Hematopoietic multipotent progenitor cell treated with erythropoietin and hydrocortisone succinate and interleukin-3 and kit ligand, for 6 days (in vitro differentiated cells): ENCODE measurements around the gene COL19A1.
"Not testable (repeated sequence)": the region's sequence is repeated elsewhere in the genome, so short reads cannot be mapped to it uniquely, and the experiment has no call there.

Experiments used
- DNase-seq: peaks from one replicate; pipeline ENCODE4 v3.0.0-alpha.2; 2015

The COL19A1 gene

GRCh38 chr6:69901361-69901760 is 35.0 kb downstream of the COL19A1 start:
- DNase-seq: no peak

DNA sequence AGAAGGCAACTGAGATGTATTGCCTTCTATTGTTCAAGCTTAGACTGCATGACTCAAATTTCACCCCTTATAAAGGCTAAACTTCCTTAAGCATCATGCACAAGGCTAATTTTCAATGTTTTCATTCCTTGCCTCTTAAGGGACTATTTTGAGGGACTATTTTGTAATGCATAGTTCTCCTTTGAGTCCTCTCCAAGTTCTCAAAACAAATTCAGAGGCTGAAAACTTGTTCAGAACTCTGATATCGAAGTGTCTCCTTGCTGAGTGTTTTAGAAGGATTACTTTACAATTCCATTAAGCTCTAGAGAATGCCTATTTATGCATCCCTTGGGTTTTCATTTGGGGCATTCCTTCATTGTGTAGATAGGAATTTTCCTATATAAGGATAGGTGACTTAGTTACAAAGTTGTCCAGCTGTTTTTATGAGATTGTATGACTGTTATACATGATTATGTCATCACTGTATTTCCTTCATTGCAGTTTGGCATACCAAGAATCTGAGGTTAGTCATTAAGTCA is 41.7 kb downstream of the COL19A1 start:
- no peak for DNase-seq

DNA sequence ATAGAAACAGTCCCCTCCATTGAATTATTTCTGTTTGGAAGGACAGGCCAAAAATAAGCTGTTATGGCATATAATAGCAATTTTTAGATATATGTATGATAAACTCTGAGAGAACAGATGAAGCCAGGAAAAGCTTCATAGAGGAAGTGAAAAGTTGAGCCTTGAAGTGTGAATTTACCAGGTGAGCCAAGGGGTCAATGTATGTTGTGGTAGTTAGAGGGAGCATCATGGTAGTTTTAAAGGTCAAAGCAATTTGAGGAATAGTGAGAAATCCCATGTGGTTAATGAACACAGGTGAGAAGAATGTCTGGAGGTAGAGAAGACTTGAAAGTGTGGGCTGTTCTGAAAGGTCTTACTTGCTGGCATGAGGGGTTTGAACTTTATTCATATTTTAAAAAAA is 47.0 kb downstream of the COL19A1 start:
- no peak for DNase-seq

- no peak for DNase-seq
These were observed 47.7 kb downstream of the COL19A1 start for GRCh38 chr6:69914015-69914485.

GRCh38 chr6:69915346-69915745 is 49.0 kb downstream of the COL19A1 start:
- no peak for DNase-seq

GRCh38 chr6:69917834-69918233 is 51.5 kb downstream of the COL19A1 start:
- DNase-seq: no peak

DNA sequence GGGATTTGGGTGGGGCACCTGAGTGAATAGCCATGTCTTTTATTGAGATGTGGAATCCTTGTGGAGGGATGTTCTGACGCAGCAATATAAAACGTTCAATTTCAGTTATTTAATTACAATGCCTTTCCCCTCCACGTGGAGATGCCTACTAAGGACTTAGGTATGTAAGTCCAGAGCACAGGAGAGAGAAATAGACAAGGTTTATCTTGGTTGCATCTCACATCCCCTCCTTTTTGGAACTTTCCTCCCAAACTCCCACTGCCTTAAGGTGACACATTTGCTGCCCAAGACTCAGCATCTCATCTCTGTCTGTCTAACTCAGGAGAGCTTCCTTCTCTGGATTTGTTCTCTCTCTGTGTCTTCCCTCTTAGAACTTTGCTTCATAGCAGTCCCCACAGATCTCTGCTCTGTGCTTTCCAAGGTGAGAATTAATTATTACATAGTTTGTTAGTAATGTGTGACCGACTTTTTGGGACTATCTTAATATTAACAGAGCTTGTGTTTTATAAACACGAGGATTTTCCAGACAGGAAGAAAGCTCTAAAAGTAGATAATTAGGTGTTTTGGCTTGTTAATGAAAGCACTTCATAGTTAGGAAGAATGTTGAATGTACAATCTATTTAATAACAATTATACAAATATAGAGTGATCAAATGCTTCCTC is 52.6 kb downstream of the COL19A1 start:
- no peak for DNase-seq

DNA sequence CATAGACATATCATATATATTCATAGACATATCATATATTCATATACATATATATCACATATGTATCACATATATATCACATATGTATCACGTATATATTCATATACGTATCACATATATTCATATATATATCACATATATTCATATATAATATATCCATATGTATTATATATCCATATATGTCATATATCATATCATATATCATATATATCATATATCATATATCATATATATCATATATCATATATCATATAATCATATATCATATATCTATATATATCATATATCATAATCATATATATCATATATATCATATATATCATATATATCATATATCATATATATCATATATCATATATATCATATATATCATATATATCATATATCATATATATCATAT is 54.7 kb downstream of the COL19A1 start:
- not testable (repeated sequence) for DNase-seq

DNA sequence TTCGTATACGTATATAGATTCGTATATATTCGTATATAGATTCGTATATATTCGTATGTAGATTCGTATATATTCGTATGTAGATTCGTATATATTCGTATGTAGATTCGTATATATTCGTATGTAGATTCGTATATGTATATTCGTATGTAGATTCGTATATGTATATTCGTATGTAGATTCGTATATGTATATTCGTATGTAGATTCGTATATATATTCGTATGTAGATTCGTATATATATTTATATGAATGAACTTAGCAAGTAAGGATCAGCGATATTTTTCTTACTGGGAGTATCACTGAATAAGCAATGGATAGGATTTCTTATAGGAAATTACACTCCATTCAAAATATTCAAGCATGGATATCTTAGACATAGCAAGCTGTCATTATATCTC is 55.3 kb downstream of the COL19A1 start:
- DNase-seq: not testable (repeated sequence)

DNA sequence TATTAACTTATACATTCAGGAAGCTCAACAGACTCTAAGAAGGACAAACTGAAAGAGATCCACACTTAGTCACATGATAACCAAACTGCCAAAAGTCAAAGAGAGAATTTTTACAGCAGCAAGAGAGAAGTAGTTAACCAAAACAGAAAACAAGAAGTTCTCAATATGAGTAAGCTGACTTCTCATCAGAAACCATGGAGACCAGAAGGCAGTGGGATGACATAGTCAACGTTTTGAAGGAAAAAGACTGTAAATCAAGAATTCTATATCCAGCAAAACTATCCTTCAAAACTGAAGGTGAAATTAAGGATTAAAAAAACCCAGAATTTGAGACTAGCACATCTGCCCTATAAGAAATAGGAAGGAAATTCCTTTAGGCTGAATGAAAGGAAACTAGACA is 60.4 kb downstream of the COL19A1 start:
- DNase-seq: no peak

DNA sequence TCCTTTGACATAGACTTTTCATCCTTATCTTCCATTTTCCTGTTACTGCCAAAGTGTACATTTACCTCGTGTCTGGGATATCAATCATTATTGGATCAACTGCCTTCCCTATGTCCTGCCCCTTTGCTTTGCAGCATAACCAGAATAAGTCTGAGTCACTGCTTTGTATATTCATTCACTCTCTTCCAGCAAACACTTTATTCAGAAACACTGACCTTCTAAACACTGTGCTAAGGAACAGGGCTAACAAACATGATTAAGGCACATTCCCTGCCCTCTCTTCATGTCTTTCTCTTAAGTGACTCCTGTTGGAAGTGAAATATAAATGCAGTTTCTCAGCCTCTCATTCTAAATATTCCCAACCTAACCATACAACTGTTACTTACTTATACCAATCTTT is 66.9 kb downstream of the COL19A1 start:
- no peak for DNase-seq

DNA sequence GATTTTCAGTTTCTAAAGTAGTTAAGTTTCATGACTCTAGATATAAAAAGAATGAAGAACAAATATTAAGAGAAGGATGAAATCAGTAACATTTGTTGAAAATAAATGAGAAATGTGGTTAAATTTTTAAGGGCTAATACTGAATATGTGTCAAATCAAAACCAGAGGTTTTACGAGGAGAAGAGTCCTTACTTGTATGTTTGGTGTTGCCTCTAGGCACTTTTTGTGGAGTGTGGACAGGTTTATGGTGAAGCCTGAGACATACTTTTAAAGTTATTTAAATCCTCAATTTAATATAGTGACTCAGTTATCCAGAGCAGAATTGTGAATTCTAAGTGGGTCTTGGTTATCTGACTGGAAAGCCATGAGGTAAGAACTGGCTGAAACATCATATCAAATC is 68.7 kb downstream of the COL19A1 start:
- DNase-seq: no peak

DNA sequence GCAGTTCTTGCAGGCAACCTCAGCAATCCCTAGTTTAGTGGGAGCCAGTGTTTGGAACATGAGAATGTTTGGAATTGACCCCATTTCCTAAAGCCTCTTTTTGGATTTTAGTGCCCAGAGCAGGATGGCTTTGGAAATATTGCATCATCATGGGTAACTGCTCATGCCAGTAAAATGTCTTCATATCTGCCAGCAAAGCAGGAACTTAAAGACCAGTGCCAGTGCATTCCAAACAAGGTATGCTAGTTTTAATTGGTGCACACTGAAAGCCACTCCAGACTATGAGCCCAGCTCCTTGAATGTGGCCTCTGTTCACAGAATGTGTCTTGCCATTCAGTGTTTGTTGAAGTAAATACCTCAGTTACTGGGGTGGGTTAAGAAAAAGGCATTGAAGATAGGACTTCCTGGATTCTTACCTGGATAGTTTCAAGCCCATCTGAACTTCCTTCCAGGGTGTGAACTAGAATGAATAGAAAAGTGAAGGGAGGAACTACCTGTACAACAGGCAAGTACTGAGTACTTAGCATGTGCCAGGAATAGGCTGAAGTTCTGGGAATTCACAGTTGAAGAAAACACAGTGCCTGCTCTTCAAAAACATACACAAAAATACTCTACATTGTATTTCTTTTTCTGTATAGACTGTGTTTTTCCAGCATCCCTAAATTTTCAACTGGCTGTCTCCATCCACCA is 70.5 kb downstream of the COL19A1 start:
- DNase-seq: no peak

DNA sequence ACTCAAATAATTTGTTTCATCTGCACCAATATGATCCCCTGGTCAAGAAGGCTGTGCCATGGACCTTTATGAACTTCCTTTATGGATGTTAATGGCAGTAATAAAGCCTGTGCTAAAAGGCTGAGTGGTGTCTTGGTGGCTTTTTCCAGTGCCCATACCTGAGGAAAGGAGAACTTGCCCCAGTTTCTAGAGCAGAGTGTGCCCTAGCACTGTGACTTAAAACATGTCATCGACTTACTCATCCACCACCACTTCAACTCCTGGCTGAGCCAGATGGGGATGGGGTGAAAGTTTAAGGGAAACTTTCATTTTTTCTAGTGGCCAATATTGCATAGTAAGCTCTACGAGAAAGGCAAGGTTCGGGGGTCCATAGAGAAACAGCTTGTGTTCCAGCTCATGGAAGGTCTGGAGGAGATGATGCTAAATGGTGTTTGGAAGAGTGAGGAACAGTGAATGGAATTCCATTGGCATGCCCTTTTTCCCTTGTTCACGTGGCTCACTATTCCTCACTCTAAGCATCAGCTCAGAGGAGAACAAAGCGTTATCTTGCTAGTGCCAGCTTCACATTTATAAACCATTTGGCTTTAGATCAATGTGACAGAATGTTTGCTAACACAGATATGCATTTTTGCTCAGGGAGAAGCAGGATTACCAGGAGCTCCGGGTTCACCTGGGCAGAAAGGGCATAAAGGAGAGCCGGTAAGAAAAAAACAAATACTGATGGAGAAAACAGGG is 71.2 kb downstream of the COL19A1 start:
- no peak for DNase-seq

GRCh38 chr6:69942485-69942884 is 76.1 kb downstream of the COL19A1 start:
- no peak for DNase-seq

- DNase-seq: no peak
These were observed 78.8 kb downstream of the COL19A1 start for GRCh38 chr6:69945192-69945591.

DNA sequence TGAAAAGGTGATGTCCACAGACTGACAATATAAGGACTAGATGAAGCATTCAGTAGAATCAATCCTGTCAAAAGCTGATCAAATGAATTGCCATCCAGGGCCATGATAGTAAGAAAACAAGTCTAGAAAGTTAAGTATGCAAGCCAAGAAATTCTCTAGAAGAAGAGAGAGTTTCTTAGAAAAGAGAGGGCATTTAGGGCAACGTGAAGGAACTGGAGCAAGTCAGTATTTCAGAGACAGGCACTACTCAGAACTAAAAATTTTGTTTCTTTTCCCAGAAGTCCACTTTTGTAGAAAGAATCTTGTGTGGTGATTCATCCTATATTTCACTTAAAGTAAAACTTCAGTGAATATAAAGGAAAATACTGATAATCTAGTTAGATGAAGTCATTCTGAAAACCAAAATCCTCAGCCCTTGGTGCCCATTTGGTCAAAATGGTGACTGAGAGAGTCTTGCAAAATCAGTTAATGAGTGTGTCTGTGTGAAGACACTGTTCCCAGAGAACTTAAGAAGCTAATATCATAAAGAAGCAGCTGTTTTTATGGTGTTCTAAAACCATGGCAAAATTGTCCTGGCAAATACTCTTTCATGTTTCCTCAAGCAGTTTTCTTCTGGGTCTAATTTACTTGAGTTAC is 82.2 kb downstream of the COL19A1 start:
- DNase-seq: no peak

- no peak for DNase-seq
These were observed 87.1 kb downstream of the COL19A1 start for GRCh38 chr6:69953491-69953890.

DNA sequence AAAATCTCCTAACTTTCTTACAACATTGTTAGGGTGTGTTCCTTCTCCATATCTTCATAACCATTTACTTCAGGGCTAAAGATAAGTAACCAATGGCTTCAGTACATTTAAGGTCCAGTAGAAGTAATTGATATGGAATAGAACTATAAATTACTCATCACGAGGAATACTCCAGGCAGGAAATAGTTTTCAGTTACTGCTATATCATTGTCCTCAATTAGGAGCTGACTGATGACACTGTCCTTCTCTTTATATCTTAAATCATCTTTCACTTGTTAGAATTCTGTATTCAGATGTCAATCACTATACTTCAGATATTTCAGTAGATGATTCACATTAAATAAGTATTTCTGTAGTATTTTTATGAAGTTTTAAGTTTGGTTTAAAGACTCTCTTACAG is 88.4 kb downstream of the COL19A1 start:
- DNase-seq: no peak

DNA sequence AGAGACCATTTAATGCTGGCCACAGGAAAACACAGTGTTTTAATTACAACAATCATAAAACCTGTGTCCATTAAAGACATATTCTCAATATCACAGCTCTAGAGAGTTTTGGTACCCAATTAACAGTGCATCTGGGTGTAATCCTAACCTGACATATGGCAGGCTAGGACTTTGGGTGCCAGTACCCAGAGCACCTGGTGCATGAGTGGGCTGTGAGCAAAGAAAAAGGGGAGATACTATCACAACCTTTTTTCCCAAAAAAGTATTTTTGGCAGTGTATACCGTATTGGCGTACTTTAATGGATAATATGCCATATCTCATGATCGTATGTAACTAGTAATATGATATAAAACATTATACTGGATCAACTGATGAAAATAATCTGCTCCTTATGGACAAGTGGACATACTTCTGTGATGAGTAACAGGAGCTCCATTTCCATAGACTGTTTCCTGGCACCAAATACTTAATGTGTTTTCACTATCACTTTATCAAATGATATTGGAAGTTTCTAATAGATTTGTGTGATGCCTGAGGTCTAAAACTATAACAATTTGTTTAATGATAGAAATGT is 91.7 kb downstream of the COL19A1 start:
- DNase-seq: no peak

GRCh38 chr6:69958978-69959377 is 92.6 kb downstream of the COL19A1 start:
- no peak for DNase-seq

GRCh38 chr6:69965974-69966373 is 99.6 kb downstream of the COL19A1 start:
- not testable (repeated sequence) for DNase-seq

DNA sequence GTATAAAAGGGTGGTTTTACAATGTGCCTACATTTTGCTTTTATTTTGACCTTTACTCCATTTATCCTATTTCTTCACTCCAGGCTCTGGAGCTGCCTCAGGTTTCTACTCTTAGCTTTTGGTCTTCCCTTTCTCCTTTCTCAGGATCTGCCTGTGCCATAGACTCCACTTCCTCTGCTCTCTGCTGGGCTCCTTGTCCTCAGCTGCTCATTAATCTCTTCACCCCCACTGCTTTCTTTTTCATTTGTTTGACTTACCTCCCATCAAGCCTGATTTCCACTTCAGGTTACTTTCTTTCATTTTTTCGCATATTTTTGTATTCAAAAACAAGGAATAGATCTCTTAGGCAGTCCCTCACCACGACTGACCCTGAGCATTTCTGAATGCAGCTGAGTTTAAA is 106.8 kb downstream of the COL19A1 start:
- no peak for DNase-seq
